ENCODE measurements around the gene SLC29A4.
"Not testable (repeated sequence)": the region's sequence is repeated elsewhere in the genome, so short reads cannot be mapped to it uniquely, and the experiment has no call there.

SLC29A4 gene

DNA sequence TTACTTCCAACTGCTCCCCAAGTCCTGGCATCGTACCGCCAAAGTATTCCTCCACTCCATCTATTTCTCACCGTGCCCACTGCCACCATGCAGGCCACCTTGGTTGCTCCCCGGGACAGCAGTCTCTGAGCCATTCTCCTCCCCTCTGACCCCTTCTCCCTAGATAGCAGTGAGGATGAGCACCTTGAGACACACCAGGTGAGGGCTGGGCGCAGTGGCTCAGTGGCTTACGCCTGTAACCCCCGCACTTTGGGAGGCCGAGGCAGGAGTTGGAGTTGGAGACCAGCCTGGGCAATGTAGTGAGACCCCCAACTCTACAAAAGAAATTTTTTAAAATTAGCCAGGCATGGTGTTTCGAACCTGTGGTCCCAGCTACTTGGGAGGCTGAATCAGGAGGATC lies 4.2 kb downstream of the SLC29A4 start:
- H3K27me3 ChIP-seq: no peaks in the 10 kb centered on the region
- H3K4me1 ChIP-seq: peaks cover 6% of the 10 kb centered on the region
- no peaks in the 10 kb centered on the region for H3K9me3 ChIP-seq
- TF ChIP-seq CTCF (IDR thresholded peaks at IDR 0.05; ENCODE audit: low read depth, low read length): no peak
- H3K4me3 ChIP-seq (ENCODE audit: low read depth, low read length): no peak overlapping the region
- no peak for DNase-seq
- H3K36me3 ChIP-seq: peaks cover 6% of the 10 kb centered on the region; the same call in 1 of the 2 replicates

DNA sequence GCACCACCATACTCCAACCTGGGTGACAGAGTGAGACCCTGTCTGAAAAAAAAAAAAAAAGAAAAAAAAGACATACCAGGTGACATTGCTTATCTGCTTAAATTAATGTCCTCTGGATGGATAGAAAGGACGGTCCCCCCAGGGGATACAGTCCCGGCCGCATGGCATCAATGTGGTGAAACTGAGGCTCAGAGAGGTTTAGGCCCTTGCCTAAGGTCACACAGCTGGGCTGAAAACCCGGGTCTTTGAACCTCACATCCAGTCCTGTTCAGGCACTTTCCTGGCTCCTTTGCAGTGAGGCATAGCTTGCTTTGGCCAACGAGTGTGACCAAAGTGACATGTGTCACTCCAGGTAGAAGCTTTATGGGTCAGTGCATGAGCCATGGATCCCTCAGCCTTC lies 4.6 kb downstream of the SLC29A4 start:
- H3K4me1 ChIP-seq; H3K4me3 ChIP-seq (ENCODE audit: low read depth, low read length); H3K9me3 ChIP-seq; H3K36me3 ChIP-seq; DNase-seq; H3K27me3 ChIP-seq: not testable (repeated sequence)

DNA sequence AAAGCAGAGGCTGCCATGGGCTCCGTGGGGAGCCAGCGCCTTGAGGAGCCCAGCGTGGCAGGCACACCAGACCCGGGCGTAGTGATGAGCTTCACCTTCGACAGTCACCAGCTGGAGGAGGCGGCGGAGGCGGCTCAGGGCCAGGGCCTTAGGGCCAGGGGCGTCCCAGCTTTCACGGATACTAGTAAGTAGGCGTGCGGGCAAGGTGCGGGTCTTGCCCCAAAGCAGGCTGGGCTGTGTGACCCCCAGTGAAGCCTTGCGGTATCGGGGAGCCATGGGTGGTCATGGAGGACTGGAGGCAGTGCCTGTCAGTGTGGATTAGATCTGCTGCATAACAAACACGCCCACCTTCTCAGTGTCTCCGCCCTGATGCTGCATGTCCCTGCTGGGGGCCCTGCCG lies 5.1 kb downstream of the SLC29A4 start:
- no peak for TF ChIP-seq CTCF (IDR thresholded peaks at IDR 0.05; ENCODE audit: low read depth, low read length)
- H3K27me3 ChIP-seq: no peaks in the 10 kb centered on the region
- no peak overlapping the region for H3K4me3 ChIP-seq (ENCODE audit: low read depth, low read length)
- H3K4me1 ChIP-seq: peaks cover 6% of the 10 kb centered on the region
- no peak for DNase-seq
- H3K36me3 ChIP-seq: peaks cover 6% of the 10 kb centered on the region; the same call in 1 of the 2 replicates
- no peaks in the 10 kb centered on the region for H3K9me3 ChIP-seq

DNA sequence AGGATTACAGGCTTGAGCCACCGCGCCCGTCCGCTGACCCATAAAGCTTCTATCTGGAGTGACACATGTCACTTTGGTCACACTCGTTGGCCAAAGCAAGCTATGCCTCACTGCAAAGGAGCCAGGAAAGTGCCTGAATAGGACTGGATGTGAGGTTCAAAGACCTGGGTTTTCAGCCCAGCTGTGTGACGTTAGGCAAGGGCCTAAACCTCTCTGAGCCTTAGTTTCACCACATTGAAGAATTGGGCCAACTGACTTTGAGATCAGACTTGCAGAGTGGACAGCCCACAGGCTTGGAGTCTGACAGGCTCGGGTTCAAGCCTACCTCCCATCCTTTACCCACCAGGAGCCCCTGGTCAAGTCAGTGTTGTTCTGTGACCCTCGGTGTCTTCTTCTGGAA lies 5.8 kb downstream of the SLC29A4 start:
- H3K4me3 ChIP-seq (ENCODE audit: low read depth, low read length); H3K4me1 ChIP-seq; H3K27me3 ChIP-seq; H3K9me3 ChIP-seq; DNase-seq; H3K36me3 ChIP-seq: not testable (repeated sequence)

- no peaks in the 10 kb centered on the region for H3K9me3 ChIP-seq
- peaks cover 6% of the 10 kb centered on the region; the same call in 1 of the 2 replicates for H3K36me3 ChIP-seq
- H3K27me3 ChIP-seq: no peaks in the 10 kb centered on the region
- no peak for DNase-seq
- no peak overlapping the region for H3K4me3 ChIP-seq (ENCODE audit: low read depth, low read length)
- peaks cover 4% of the 10 kb centered on the region for H3K4me1 ChIP-seq
- TF ChIP-seq CTCF (IDR thresholded peaks at IDR 0.05; ENCODE audit: low read depth, low read length): no peak
Observed at GRCh38 chr7:5289355-5289754, 6.6 kb downstream of the SLC29A4 start.

DNA sequence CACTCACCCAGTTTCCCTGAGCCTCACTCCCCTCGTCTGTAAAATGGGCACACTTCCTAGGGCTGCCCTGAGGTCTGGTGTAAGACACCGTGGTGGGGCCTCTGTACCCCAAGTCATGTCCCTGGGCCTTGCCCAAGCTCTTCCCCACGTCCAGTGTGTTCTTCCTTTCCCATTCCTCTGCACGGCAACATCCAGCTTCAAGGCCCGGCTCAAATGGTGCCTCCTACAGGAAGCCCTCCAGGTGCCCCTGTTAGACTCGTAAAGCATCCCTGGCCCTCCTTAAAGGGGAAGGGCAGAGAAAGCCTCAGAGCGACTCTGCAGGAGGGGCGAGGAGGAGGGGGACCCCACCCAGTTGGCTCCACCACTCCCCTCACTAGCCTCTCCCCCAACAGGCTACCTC lies 8.6 kb downstream of the SLC29A4 start:
- Histone ChIP-seq H3K4me3 (ENCODE audit: low read depth, low read length) (no peak overlapping the region), H3K4me1 (no peaks in the 10 kb centered on the region), H3K9me3 (no peaks in the 10 kb centered on the region), H3K36me3 (peaks cover 13% of the 10 kb centered on the region), H3K27me3 (no peaks in the 10 kb centered on the region)
- no peak for DNase-seq
- no peak for TF ChIP-seq CTCF (IDR thresholded peaks at IDR 0.05; ENCODE audit: low read depth, low read length)

GRCh38 chr7:5291711-5292335 lies 9.1 kb downstream of the SLC29A4 start:
- H3K9me3 ChIP-seq; H3K4me1 ChIP-seq; H3K27me3 ChIP-seq; H3K4me3 ChIP-seq (ENCODE audit: low read depth, low read length); DNase-seq: not testable (repeated sequence)
- peaks cover 13% of the 10 kb centered on the region for H3K36me3 ChIP-seq

Measured in BE2C (cell line).